B cell (primary cell): ENCODE results near the gene MTHFD2L. TPM values are rescaled to one million over a fixed set of nuclear protein-coding genes. Genes with fewer than 3 reads are reported as not detected.

ENCODE experiments used
- ATAC-seq: fragments of 200-7000 bp; cut with Tn5 transposase; one replicate; pipeline ENCODE4 v1.10.0; 2021; ENCODE audit warnings: low read depth, mild to moderate bottlenecking, moderate number of reproducible peaks, moderate library complexity
- CTCF ChIA-PET: fragments of 350-600 bp; sonication (Branson Sonifier 250); formaldehyde crosslinking; loops from one replicate; lab custom pipeline; 2021; ENCODE audit warnings: antibody characterized with exemption, inconsistent platforms; lab: Charles Lee
- POLR2A ChIA-PET: fragments of 350-600 bp; sonication (Branson Sonifier 250); formaldehyde crosslinking; loops from one replicate; lab custom pipeline; 2021; ENCODE audit warnings: antibody characterized with exemption; lab: Charles Lee
- DNase-seq: peaks from one replicate; pipeline ENCODE4 v3.0.0; 2013
- H2AFZ ChIP-seq: 2 replicates; pipeline ENCODE4 v1.6.1; 2012; ENCODE audit warnings: mild to moderate bottlenecking, low read depth, low read length; ENCODE audit not compliant: insufficient read depth, poor library complexity, severe bottlenecking
- H3K27ac ChIP-seq, 2 donors: 1 replicate in 1 of 2; 2 replicates in 1 of 2; pipeline ENCODE4 v1.5.1; 2012 to 2013; ENCODE audit warnings: low read length in 2 of 2, mild to moderate bottlenecking in 2 of 2, moderate library complexity in 1 of 2
- H3K27me3 ChIP-seq, 4 experiments: fragments of 200-600 bp in 1 of 4; sonication (generic) in 1 of 4; replicated peaks in 1 of 4; 1 replicate in 2 of 4; 2 replicates in 2 of 4; pipeline versions ENCODE4 v1.6.1 to v1.7.0; 2013 to 2016; ENCODE audit warnings: low read length in 3 of 4, mild to moderate bottlenecking in 2 of 4, mixed read lengths in 1 of 4, moderate library complexity in 1 of 4; ENCODE audit not compliant: insufficient read depth in 4 of 4, control insufficient read depth in 3 of 4; ENCODE audit errors: control extremely low read depth in 1 of 4
- H3K36me3 ChIP-seq, 2 experiments: replicated peaks in 1 of 2; 1 replicate in 1 of 2; 2 replicates in 1 of 2; pipeline versions ENCODE4 v1.6.1 to v1.7.1; 2013; ENCODE audit warnings: low read length in 1 of 2; ENCODE audit not compliant: insufficient read depth in 2 of 2, control insufficient read depth in 1 of 2; ENCODE audit errors: control extremely low read depth in 1 of 2, extremely low read depth in 1 of 2
- H3K4me1 ChIP-seq, 2 donors: fragments of 200-600 bp in 1 of 2; sonication (generic) in 1 of 2; 1 replicate in 1 of 2; 2 replicates in 1 of 2; pipeline versions ENCODE4 v1.5.1 to v1.6.1; 2013 to 2017; ENCODE audit warnings: low read length in 2 of 2; ENCODE audit not compliant: control insufficient read depth in 2 of 2, insufficient read depth in 2 of 2
- H3K4me2 ChIP-seq: replicated peaks from 2 replicates; pipeline ENCODE3; 2012; ENCODE audit warnings: mild to moderate bottlenecking, low read depth, low read length; ENCODE audit not compliant: poor library complexity, severe bottlenecking
- H3K4me3 ChIP-seq, 5 experiments: fragments of 200-600 bp in 1 of 5; sonication (generic) in 1 of 5; 1 replicate in 3 of 5; 2 replicates in 2 of 5; pipeline versions ENCODE4 v1.5.1 to v1.7.0; 2011 to 2016; ENCODE audit warnings: low read length in 4 of 5, mild to moderate bottlenecking in 4 of 5, low read depth in 2 of 5, control low read depth in 1 of 5, moderate library complexity in 1 of 5; ENCODE audit not compliant: insufficient read depth in 1 of 5; ENCODE audit errors: control extremely low read depth in 1 of 5, extremely low read depth in 1 of 5
- H3K79me2 ChIP-seq: fragments of 200-600 bp; sonication (generic); one replicate; pipeline ENCODE4 v1.6.0; 2016; ENCODE audit warnings: low read length; ENCODE audit not compliant: control insufficient read depth, insufficient read depth
- H3K9ac ChIP-seq: fragments of 200-600 bp; sonication (generic); 2 replicates; pipeline ENCODE4 v1.6.1; 2017; ENCODE audit warnings: mild to moderate bottlenecking, low read length, moderate library complexity
- H3K9me3 ChIP-seq, 3 donors: one replicate each; pipeline versions ENCODE4 v1.6.1 to v1.7.1; 2013; ENCODE audit warnings: low read length in 2 of 3; ENCODE audit not compliant: control insufficient read depth in 2 of 3, insufficient read depth in 1 of 3; ENCODE audit errors: control extremely low read depth in 1 of 3
- H4K20me1 ChIP-seq: 2 replicates; pipeline ENCODE4 v1.6.0; 2012; ENCODE audit warnings: mild to moderate bottlenecking, low read length; ENCODE audit not compliant: insufficient read depth, control insufficient read depth, poor library complexity, severe bottlenecking
- H3K27ac Mint-ChIP-seq: one replicate; pipeline ENCODE4 v1.8.0; 2021; ENCODE audit warnings: mixed read lengths
- H3K27me3 Mint-ChIP-seq: one replicate; pipeline ENCODE4 v1.8.0; 2021; ENCODE audit warnings: mixed read lengths
- H3K4me1 Mint-ChIP-seq: one replicate; pipeline ENCODE4 v1.8.0; 2021; ENCODE audit warnings: mixed read lengths
- H3K4me3 Mint-ChIP-seq: one replicate; pipeline ENCODE4 v1.8.0; 2021; ENCODE audit warnings: mixed read lengths
- H3K9me3 Mint-ChIP-seq: one replicate; pipeline ENCODE4 v1.8.0; 2022; ENCODE audit warnings: mixed read lengths; ENCODE audit not compliant: insufficient read depth
- CTCF ChIP-seq: fragments of 200-600 bp; IDR thresholded peaks from one replicate; pipeline ENCODE4 v1.8.0; 2022; ENCODE audit warnings: antibody characterized with exemption, mild to moderate bottlenecking
- EZH2 ChIP-seq: IDR thresholded peaks from 2 replicates; pipeline ENCODE4 v1.6.1; 2012; ENCODE audit warnings: borderline replicate concordance, low read depth, mild to moderate bottlenecking, moderate library complexity, low read length; ENCODE audit not compliant: insufficient read depth, poor library complexity, severe bottlenecking
- WGBS: methylation state at CpG from one replicate; pipeline ENCODE4 v1.1.5; 2013; ENCODE audit warnings: missing lambda C conversion rate; ENCODE audit not compliant: insufficient coverage; 5-methylcytosine and 5-hydroxymethylcytosine counted together
- intact Hi-C: fragments of 100-400 bp; cut with micrococcal nuclease; formaldehyde crosslinking; loops from one replicate; pipeline ENCODE4 v1.10.0; 2022
- polyA plus RNA-seq: library from polyadenylated mRNA; depleted of rRNA; stranded (reverse); fragments of >200 nt; gene quantifications from 2 replicates; pipeline ENCODE4 v1.2.3, GENCODE V29; 2012
- total RNA-seq, 2 donors: library from RNA; stranded (reverse); fragments of 120-200 nt in 1 of 2; gene quantifications; 1 replicate in 1 of 2; 2 replicates in 1 of 2; pipeline versions ENCODE4 v1.2.3 to v1.2.4, GENCODE V29; 2013 to 2022

MTHFD2L gene
- total and polyA plus RNA-seq, 2 donors (not counting 1 experiment from before 2014, with no cell fraction given): 5.5 to 12.6 TPM

GRCh38 chr4:74344031-74344430 is 186.1 kb downstream of the MTHFD2L start:
- 50% methylated on average over 1 of the region's 1 CpG for WGBS
- Histone ChIP-seq H3K4me2 (no peak overlapping the region), H3K27ac (no peak overlapping the region), H3K4me3 (no peak overlapping the region), H3K79me2 (no peaks in the 10 kb centered on the region), H3K4me1 (no peaks in the 10 kb centered on the region), H3K9me3 (peaks cover 0 to 17% (median 15%) of the 10 kb centered on the region in 3 donors), H4K20me1 (no peaks in the 10 kb centered on the region), H2AFZ (no peak overlapping the region), H3K36me3 (no peaks in the 10 kb centered on the region), H3K27me3 (peaks cover 0 to 3% (median under 1%) of the 10 kb centered on the region in 4 experiments), H3K9ac (no peak overlapping the region)
- ATAC-seq (no peak), DNase-seq (no peak)
- intact Hi-C loops: no loop called here
- CTCF ChIA-PET: interaction anchor here (0.6 kb wide), 1 partner anchor 33 kb away, joined by 4 read pairs; no protein-coding TSS in a partner anchor
- Mint-ChIP-seq H3K27me3 (peaks cover 5% of the 10 kb centered on the region), H3K27ac (no peak overlapping the region), H3K4me3 (no peak overlapping the region), H3K9me3 (peaks cover 10% of the 10 kb centered on the region), H3K4me1 (no peaks in the 10 kb centered on the region)
- no peak for TF ChIP-seq CTCF
- TF ChIP-seq EZH2: no peak
- POLR2A ChIA-PET: no interaction called here

Other genes with a start within 250 kb of the MTHFD2L start
- gene PF4, start 176.1 kb upstream of the MTHFD2L start, total RNA-seq: 0.56 and 0.69 TPM in 2 replicates
- gene PF4, start 176.1 kb upstream of the MTHFD2L start, polyA plus RNA-seq: 1.8 and 6.4 TPM in 2 replicates
- gene PPBP, start 169.9 kb upstream of the MTHFD2L start, total RNA-seq: 0.42 TPM in 1 of 2 replicates, not detected in the other
- 0.43 and 5.2 TPM in 2 replicates for gene PPBP, start 169.9 kb upstream of the MTHFD2L start, polyA plus RNA-seq
- gene CXCL5, start 159.4 kb upstream of the MTHFD2L start, total RNA-seq: not detected in 2 replicates
- gene CXCL5, start 159.4 kb upstream of the MTHFD2L start, polyA plus RNA-seq: 0.17 TPM in 1 of 2 replicates, not detected in the other
- not detected in 2 replicates for gene CXCL3, start 119.4 kb upstream of the MTHFD2L start, total RNA-seq
- 0.39 TPM in 1 of 2 replicates, not detected in the other for gene CXCL3, start 119.4 kb upstream of the MTHFD2L start, polyA plus RNA-seq
- 0.58 TPM in 1 of 2 replicates, not detected in the other for gene CXCL2, start 58.9 kb upstream of the MTHFD2L start, total RNA-seq
- 0.40 and 0.42 TPM in 2 replicates for gene CXCL2, start 58.9 kb upstream of the MTHFD2L start, polyA plus RNA-seq
- 0.32 TPM in 1 of 2 replicates, not detected in the other for gene EPGN, start 150.4 kb downstream of the MTHFD2L start, total RNA-seq
- 0.20 TPM in 1 of 2 replicates, not detected in the other for gene EPGN, start 150.4 kb downstream of the MTHFD2L start, polyA plus RNA-seq
- not detected in 2 replicates for gene EREG, start 207.0 kb downstream of the MTHFD2L start, total RNA-seq
- 0.33 TPM in 2 replicates for gene EREG, start 207.0 kb downstream of the MTHFD2L start, polyA plus RNA-seq